Keratinocyte (primary cell): Measurements from ENCODE around the gene SREBF2. TPM values are rescaled to one million over a fixed set of nuclear protein-coding genes. Genes with fewer than 3 reads are reported as not detected.
A peak's percentile ranks its signal among the peaks of the same experiment; 100 is the strongest.

Source experiments
- DNase-seq: peaks from one replicate; pipeline ENCODE4 v3.0.0-alpha.2; 2011; ENCODE audit warnings: low read depth, missing footprints, low spot score
- FAIRE-seq: peaks from 2 replicates; lab custom pipeline; 2011; peaks lifted over from hg19 to GRCh38; lab: Jason Lieb, UNC
- H2AFZ ChIP-seq: 2 replicates; pipeline ENCODE4 v1.6.0; 2012; ENCODE audit warnings: low read length, control low read depth, inconsistent platforms; ENCODE audit not compliant: control insufficient read depth
- H3K27ac ChIP-seq: 2 replicates; pipeline ENCODE4 v1.5.1; 2011; ENCODE audit warnings: low read length; ENCODE audit not compliant: control insufficient read depth, insufficient read depth
- H3K27me3 ChIP-seq: 3 replicates; pipeline ENCODE4 v1.6.0; 2011; ENCODE audit warnings: low read length; ENCODE audit not compliant: control insufficient read depth, insufficient read depth; ENCODE audit errors: extremely low read depth
- H3K36me3 ChIP-seq, 2 experiments: 2 replicates in 1 of 2; 3 replicates in 1 of 2; pipeline ENCODE4 v1.5.1; 2011; ENCODE audit warnings: low read length in 2 of 2, mild to moderate bottlenecking in 1 of 2; ENCODE audit not compliant: control insufficient read depth in 2 of 2, insufficient read depth in 2 of 2; ENCODE audit errors: extremely low read depth in 1 of 2
- H3K4me1 ChIP-seq: 3 replicates; pipeline ENCODE4 v1.5.1; 2011; ENCODE audit warnings: low read length; ENCODE audit not compliant: control insufficient read depth, insufficient read depth; ENCODE audit errors: extremely low read depth
- H3K4me2 ChIP-seq: 3 replicates; pipeline ENCODE4 v1.6.0; 2011; ENCODE audit warnings: low read depth, low read length; ENCODE audit not compliant: control insufficient read depth, insufficient read depth; ENCODE audit errors: extremely low read depth
- H3K4me3 ChIP-seq, 3 experiments: fragments of 200-600 bp in 1 of 3; sonication (generic) in 1 of 3; 2 replicates in 2 of 3; 3 replicates in 1 of 3; pipeline ENCODE4 v1.5.1; 2011 to 2016; ENCODE audit warnings: low read length in 3 of 3, mild to moderate bottlenecking in 3 of 3, control low read depth in 2 of 3, inconsistent platforms in 1 of 3, low read depth in 1 of 3, mixed read lengths in 1 of 3, mixed run types in 1 of 3, moderate library complexity in 1 of 3; ENCODE audit not compliant: control insufficient read depth in 2 of 3, insufficient read depth in 2 of 3; ENCODE audit errors: extremely low read depth in 1 of 3
- H3K79me2 ChIP-seq: 2 replicates; pipeline ENCODE4 v1.6.0; 2012; ENCODE audit warnings: low read length; ENCODE audit not compliant: control insufficient read depth, insufficient read depth
- H3K9ac ChIP-seq: 3 replicates; pipeline ENCODE4 v1.6.0; 2011; ENCODE audit warnings: low read length; ENCODE audit not compliant: control insufficient read depth, insufficient read depth; ENCODE audit errors: extremely low read depth
- H3K9me1 ChIP-seq: 3 replicates; pipeline ENCODE4 v1.6.0; 2011; ENCODE audit warnings: low read length; ENCODE audit not compliant: control insufficient read depth, insufficient read depth; ENCODE audit errors: extremely low read depth
- H3K9me3 ChIP-seq: 2 replicates; pipeline ENCODE4 v1.5.1; 2012; ENCODE audit warnings: low read depth, low read length; ENCODE audit not compliant: control insufficient read depth
- H4K20me1 ChIP-seq: 3 replicates; pipeline ENCODE4 v1.6.0; 2011; ENCODE audit warnings: low read length; ENCODE audit not compliant: control insufficient read depth, insufficient read depth; ENCODE audit errors: extremely low read depth
- EZH2 ChIP-seq: IDR thresholded peaks from one replicate; pipeline ENCODE4 v1.6.1; 2012; ENCODE audit warnings: inconsistent platforms, mild to moderate bottlenecking, low read length, moderate library complexity
- dilution Hi-C: fragments of 300-500 bp; cut with MboI; formaldehyde crosslinking; loops from one replicate; pipeline ENCODE4 v1.7.0; 2020; ENCODE audit warnings: low sequenced_read_pairs; ENCODE audit not compliant: extremely low pct_ligation_motif_present
- polyA plus RNA-seq, 5 experiments: library from polyadenylated mRNA; depleted of rRNA in 3 of 5; stranded (reverse) in 3 of 5; stranded (forward) in 1 of 5; unstranded in 1 of 5; fragments of >200 nt; gene quantifications; 1 replicate in 1 of 5; 2 replicates in 3 of 5; 3 replicates in 1 of 5; pipeline versions ENCODE4 v1.2.1 to v1.2.3, GENCODE V29; 2011 to 2012; ENCODE audit warnings: missing spikeins in 2 of 5, low read depth in 1 of 5, low replicate concordance in 1 of 5
- TF ChIP-seq, protein P1 (sequence below), 3 experiments: IDR thresholded peaks in 1 of 3; conservative IDR thresholded peaks in 1 of 3; optimal IDR thresholded peaks in 1 of 3; 2 replicates in 2 of 3; 3 replicates in 1 of 3; pipeline versions ENCODE3 to v1.5.1; 2011; ENCODE audit warnings: low read length in 3 of 3, mild to moderate bottlenecking in 3 of 3, moderate library complexity in 2 of 3, control low read depth in 1 of 3, inconsistent platforms in 1 of 3; ENCODE audit not compliant: insufficient read depth in 2 of 3; ENCODE audit errors: extremely low read depth in 1 of 3

The SREBF2 gene
- polyA plus RNA-seq, 1 donor (not counting 4 experiments of a cell fraction or from before 2014, with no cell fraction given), result 57.5 TPM

DNA sequence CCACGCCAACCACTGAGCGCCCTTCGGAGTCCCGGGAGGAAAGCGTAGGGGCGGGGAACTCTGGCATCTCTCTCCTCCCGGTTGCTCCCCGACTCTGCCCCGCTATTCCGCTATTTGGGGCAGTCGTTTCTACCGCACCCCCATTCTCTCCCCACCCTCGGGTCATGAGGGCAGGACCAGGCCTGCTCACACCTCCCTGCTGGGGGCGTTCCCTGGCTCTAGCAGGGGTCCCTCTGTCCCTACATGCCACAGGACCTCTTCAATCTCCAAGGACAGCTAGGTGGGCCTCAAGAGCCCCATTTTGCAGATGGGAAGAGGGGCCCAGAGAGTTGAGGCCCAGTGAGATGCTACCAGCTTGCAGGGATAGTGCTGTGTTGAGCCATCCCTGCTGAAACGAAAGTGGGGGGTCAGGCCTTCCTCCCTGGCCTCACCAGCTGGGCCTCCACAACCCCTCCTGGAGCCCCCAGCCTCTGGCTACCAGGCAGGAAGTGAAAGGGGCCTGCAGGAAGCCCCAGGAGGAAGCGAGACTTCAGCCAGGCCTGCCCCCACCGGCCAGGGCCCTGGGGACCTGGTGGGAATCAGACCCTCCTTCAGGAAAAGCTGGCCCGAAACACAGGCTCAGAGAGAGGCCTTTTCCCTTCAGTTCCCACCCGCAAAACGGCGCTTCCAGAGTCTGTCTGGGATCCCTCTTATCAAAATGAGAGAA lies 87.5 kb downstream of the SREBF2 start:
- Histone ChIP-seq H3K9me1 (no peaks in the 10 kb centered on the region), H3K36me3 (no peaks in the 10 kb centered on the region), H3K79me2 (no peaks in the 10 kb centered on the region), H4K20me1 (peaks cover under 1% of the 10 kb centered on the region), H3K4me1 (peaks cover 13% of the 10 kb centered on the region), H3K9ac (no peak overlapping the region), H3K9me3 (no peaks in the 10 kb centered on the region), H3K4me3 (no peak overlapping the region), H3K4me2 (peak overlapping the region; percentile 78), H3K27ac (no peak overlapping the region), H3K27me3 (peaks cover 37% of the 10 kb centered on the region), H2AFZ (no peak overlapping the region)
- dilution Hi-C loops, result no loop called here
- DNase-seq, result no peak
- FAIRE-seq, result no peak
- no peak for TF ChIP-seq EZH2

DNA sequence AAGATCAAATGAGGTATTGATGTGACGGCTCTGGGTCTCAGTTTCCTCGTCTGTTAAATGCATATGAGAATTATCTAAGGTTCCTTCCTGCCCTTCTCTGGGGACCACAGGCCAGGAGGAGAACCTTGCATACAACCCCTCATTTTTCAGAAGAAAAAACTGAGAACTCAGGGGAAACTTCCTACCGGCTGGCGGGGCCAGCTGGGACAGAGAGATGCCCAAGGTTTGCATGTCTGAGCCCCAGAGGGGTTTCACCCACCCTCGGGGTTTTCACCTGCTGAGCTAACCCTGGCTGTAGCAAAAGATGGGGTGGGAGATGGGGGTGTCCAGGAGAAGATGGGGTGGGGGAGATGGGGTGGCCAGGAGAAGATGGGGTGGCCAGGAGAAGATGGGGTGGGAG lies 89.4 kb downstream of the SREBF2 start:
- TF ChIP-seq, protein P1, sequence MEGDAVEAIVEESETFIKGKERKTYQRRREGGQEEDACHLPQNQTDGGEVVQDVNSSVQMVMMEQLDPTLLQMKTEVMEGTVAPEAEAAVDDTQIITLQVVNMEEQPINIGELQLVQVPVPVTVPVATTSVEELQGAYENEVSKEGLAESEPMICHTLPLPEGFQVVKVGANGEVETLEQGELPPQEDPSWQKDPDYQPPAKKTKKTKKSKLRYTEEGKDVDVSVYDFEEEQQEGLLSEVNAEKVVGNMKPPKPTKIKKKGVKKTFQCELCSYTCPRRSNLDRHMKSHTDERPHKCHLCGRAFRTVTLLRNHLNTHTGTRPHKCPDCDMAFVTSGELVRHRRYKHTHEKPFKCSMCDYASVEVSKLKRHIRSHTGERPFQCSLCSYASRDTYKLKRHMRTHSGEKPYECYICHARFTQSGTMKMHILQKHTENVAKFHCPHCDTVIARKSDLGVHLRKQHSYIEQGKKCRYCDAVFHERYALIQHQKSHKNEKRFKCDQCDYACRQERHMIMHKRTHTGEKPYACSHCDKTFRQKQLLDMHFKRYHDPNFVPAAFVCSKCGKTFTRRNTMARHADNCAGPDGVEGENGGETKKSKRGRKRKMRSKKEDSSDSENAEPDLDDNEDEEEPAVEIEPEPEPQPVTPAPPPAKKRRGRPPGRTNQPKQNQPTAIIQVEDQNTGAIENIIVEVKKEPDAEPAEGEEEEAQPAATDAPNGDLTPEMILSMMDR (optimal IDR thresholded peaks at IDR 0.05 in 1 of 3, IDR thresholded peaks at IDR 0.05 in 1 of 3, conservative IDR thresholded peaks at IDR 0.05 in 1 of 3; ENCODE audit: extremely low read depth in 1 of 3, insufficient read depth in 2 of 3, low read length in 3 of 3), result no peak
- no peak for TF ChIP-seq EZH2
- H3K36me3 ChIP-seq, result no peaks in the 10 kb centered on the region
- DNase-seq, result no peak
- dilution Hi-C loops, result no loop called here
- H3K9me1 ChIP-seq, result no peaks in the 10 kb centered on the region
- H4K20me1 ChIP-seq, result no peaks in the 10 kb centered on the region
- no peak overlapping the region for H2AFZ ChIP-seq
- no peaks in the 10 kb centered on the region for H3K79me2 ChIP-seq
- no peak overlapping the region for H3K9ac ChIP-seq
- peaks cover 16% of the 10 kb centered on the region for H3K4me1 ChIP-seq
- H3K4me3 ChIP-seq, result no peak overlapping the region
- H3K27me3 ChIP-seq, result peaks cover 30% of the 10 kb centered on the region
- FAIRE-seq, result no peak
- no peak overlapping the region for H3K4me2 ChIP-seq
- H3K27ac ChIP-seq, result no peak overlapping the region
- no peaks in the 10 kb centered on the region for H3K9me3 ChIP-seq
